Heart right ventricle (tissue), 16 donors: ENCODE data around the gene TMTC2. TPM values are rescaled to one million over a fixed set of nuclear protein-coding genes. Genes with fewer than 3 reads are reported as not detected.

ENCODE experiments used
- ATAC-seq, 8 donors: fragments of 200-7000 bp; cut with Tn5 transposase; one replicate each; pipeline ENCODE4 v1.9.1; 2020; ENCODE audit warnings: mild to moderate bottlenecking in 8 of 8, moderate library complexity in 8 of 8, moderate number of reproducible peaks in 1 of 8
- DNase-seq, 2 donors: peaks; one replicate each; pipeline ENCODE4 v3.0.0-alpha.2; 2020
- H3K27ac ChIP-seq, 10 donors: fragments of 200-600 bp; sonication (generic) in 2 of 10; one replicate each; pipeline versions ENCODE4 v1.5.0 to v1.8.0; 2020 to 2022; ENCODE audit warnings: mild to moderate bottlenecking in 3 of 10
- H3K27me3 ChIP-seq, 7 donors: fragments of 200-600 bp; one replicate each; pipeline ENCODE4 v1.8.0; 2021 to 2022; ENCODE audit warnings: mild to moderate bottlenecking in 2 of 7
- H3K36me3 ChIP-seq, 9 donors: fragments of 200-600 bp; sonication (generic) in 1 of 9; one replicate each; pipeline versions ENCODE4 v1.5.0 to v1.8.0; 2020 to 2022; ENCODE audit warnings: mild to moderate bottlenecking in 2 of 9
- H3K4me1 ChIP-seq, 9 donors: fragments of 200-600 bp; sonication (generic) in 1 of 9; one replicate each; pipeline versions ENCODE4 v1.5.0 to v1.8.0; 2020 to 2022; ENCODE audit warnings: mild to moderate bottlenecking in 4 of 9
- H3K4me3 ChIP-seq, 10 donors: fragments of 200-600 bp; sonication (generic) in 2 of 10; one replicate each; pipeline versions ENCODE4 v1.5.0 to v1.8.0; 2020 to 2022; ENCODE audit warnings: mild to moderate bottlenecking in 7 of 10, moderate library complexity in 2 of 10
- H3K9me3 ChIP-seq, 11 donors: fragments of 200-600 bp in 10 of 11; sonication (generic) in 2 of 11; one replicate each; pipeline versions ENCODE4 v1.5.0 to v1.8.0; 2013 to 2022; ENCODE audit warnings: mild to moderate bottlenecking in 2 of 11, control low read depth in 1 of 11, moderate library complexity in 1 of 11
- WGBS, 2 donors: extraction: QIAGEN DNeasy Blood & Tissue Kit; methylation state at CpG; one replicate each; pipeline ENCODE4 v1.1.7; 2013; ENCODE audit warnings: inconsistent platforms in 1 of 2; 5-methylcytosine and 5-hydroxymethylcytosine counted together
- intact Hi-C, 10 donors: fragments of 100-400 bp; cut with DNase I; formaldehyde crosslinking; loops; one replicate each; pipeline versions ENCODE4 v1.11.1 to v1.14.2; 2022
- polyA plus RNA-seq, 2 donors: library from polyadenylated mRNA; stranded (reverse); fragments of 200-250 nt; gene quantifications; one replicate each; pipeline ENCODE4 v1.2.3, GENCODE V29; 2013
- total RNA-seq, 10 donors: library from RNA; stranded (reverse); fragmentation: NEBNext Ultra II Directional in 3 of 10; extraction: Animal tissue kit (Norgen Biotek cat#: 25700) in 3 of 10; gene quantifications; one replicate each; pipeline versions ENCODE4 v1.2.1 to v1.2.4, GENCODE V29; 2021 to 2023
- TF ChIP-seq, protein P1 (sequence below), 9 donors: fragments of 200-600 bp; sonication (generic) in 2 of 9; IDR thresholded peaks; one replicate each; pipeline versions ENCODE4 v1.5.0 to v1.8.0; 2021 to 2022; ENCODE audit warnings: antibody characterized with exemption in 9 of 9, mild to moderate bottlenecking in 5 of 9, moderate library complexity in 1 of 9
- donor health status: Arrhythmogenic right ventricular cardiomyopathy.
- donor health status: ischemic (EF 13 %, LVEDD 7.1; RV severe dilation, severe dysfunction).
- donor health status: healthy with polysubstance abuse.
- donor health status: DM: no; HTN: yes; CAD: no.
- donor health status: DM: no; HTN: no; CAD: no.
- donor health status: ischemic (EF 25% LVEDD 6.9; RV normal size, moderate dysfunction).
- donor health status: ischemic (EF 25% LVEDD 5.7; RV mildly dilated, moderate dysfunction).
- donor health status: healthy.
- donor health status: DM: yes; HTN: yes; CAD: no.
- donor health status: Ischemic cardiomyopathy.
- donor health status: ischemic (EF 35%, LVEDD 5.7; RV mildly dilated, moderate dysfunction).
- donor health status: nonischemic (EF 11% LVEDD 7.7; RV severe dilation, severe dysfunction).
- donor health status: DM: yes; HTN: yes; CAD: no.
- donor health status: PGD.
- donor health status: ischemic (EF 29% LVEDD 5.4; RV normal size, mild dysfunction).
- donor health status: nonischemic (EF 23%, LVEDD 6.1; RV moderate dilation, normal function).

The TMTC2 gene
- total and polyA plus RNA-seq, 12 donors = 1.6 to 4.4 (median 2.6) TPM

DNA sequence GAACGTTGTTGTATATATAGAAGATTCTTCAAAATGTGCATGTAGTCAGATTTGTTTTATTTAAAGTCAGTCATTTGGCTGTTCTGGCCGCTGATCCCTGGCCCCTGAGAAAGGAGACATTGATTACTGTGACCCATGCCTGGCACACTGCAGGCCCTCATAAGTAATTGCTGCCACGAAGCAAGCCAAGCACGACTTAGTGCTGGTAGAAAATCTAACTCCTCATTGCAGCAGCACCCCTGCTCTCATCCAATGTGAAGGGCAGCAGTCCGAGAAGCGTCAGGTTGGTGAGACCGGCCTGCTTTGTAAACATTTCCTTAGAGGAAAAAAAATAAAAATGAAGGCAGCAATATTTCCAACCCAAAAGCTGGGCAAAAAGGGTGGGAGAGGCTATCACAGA is 22.8 kb upstream of the TMTC2 start:
- Histone ChIP-seq H3K9me3 (peaks cover 0 to 4% (median 0%) of the 10 kb centered on the region in 11 donors), H3K4me1 (no peaks in the 10 kb centered on the region), H3K36me3 (no peaks in the 10 kb centered on the region), H3K27me3 (no peaks in the 10 kb centered on the region), H3K4me3 (no peak overlapping the region), H3K27ac (no peak overlapping the region)
- intact Hi-C loops = no loop called here
- WGBS, 2 donors = 76 to 80% methylated on average over 7 of the region's 7 CpGs
- TF ChIP-seq, protein P1, sequence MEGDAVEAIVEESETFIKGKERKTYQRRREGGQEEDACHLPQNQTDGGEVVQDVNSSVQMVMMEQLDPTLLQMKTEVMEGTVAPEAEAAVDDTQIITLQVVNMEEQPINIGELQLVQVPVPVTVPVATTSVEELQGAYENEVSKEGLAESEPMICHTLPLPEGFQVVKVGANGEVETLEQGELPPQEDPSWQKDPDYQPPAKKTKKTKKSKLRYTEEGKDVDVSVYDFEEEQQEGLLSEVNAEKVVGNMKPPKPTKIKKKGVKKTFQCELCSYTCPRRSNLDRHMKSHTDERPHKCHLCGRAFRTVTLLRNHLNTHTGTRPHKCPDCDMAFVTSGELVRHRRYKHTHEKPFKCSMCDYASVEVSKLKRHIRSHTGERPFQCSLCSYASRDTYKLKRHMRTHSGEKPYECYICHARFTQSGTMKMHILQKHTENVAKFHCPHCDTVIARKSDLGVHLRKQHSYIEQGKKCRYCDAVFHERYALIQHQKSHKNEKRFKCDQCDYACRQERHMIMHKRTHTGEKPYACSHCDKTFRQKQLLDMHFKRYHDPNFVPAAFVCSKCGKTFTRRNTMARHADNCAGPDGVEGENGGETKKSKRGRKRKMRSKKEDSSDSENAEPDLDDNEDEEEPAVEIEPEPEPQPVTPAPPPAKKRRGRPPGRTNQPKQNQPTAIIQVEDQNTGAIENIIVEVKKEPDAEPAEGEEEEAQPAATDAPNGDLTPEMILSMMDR (IDR thresholded peaks at IDR 0.05) = no peak
- DNase-seq = no peak
- no peak for ATAC-seq

DNA sequence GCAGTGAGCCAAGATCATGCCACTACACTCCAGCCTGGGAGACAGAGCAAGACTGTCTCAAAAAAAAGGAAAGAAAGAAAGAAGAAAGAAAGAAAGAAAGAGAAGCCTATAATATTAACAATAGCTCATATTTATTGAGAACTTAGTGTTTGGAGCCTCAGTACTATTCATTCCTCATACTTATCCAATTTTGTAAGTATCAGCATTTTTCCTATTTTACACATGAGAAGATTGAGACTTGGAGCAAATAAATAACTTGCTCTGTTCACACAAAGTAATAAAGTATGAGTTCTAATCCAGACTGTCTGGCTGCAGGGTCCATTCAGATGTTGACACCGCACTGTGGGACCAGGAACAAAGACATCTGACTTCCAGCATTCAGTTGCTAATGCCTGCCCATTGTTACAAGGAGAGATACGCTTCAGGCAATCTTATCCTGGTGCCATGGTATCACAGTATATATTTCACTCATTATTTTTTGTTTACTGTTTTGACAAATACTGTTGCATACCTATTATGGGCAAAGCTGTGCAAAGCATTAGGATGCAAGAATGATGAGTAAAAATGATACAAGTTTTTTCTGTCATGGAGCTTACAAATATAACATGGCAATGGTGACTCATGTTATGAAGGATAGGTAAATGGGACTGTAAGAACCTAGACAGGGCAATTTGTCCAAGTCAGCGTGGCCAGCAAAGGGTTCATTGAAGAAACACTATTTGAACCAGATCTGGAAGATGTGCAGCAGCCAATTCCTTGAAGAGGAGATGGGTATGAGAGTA is 21.4 kb upstream of the TMTC2 start:
- H3K4me1 ChIP-seq = no peaks in the 10 kb centered on the region
- no peak overlapping the region for H3K4me3 ChIP-seq
- H3K36me3 ChIP-seq = no peaks in the 10 kb centered on the region
- 91 to 96% methylated on average over 3 of the region's 3 CpGs for WGBS, 2 donors
- ATAC-seq (no peak), DNase-seq (no peak)
- no peak overlapping the region for H3K27ac ChIP-seq
- TF ChIP-seq, protein P1 (IDR thresholded peaks at IDR 0.05) = no peak
- intact Hi-C loops = no loop called here
- peaks cover 0 to 4% (median 0%) of the 10 kb centered on the region in 11 donors for H3K9me3 ChIP-seq
- no peaks in the 10 kb centered on the region for H3K27me3 ChIP-seq

DNA sequence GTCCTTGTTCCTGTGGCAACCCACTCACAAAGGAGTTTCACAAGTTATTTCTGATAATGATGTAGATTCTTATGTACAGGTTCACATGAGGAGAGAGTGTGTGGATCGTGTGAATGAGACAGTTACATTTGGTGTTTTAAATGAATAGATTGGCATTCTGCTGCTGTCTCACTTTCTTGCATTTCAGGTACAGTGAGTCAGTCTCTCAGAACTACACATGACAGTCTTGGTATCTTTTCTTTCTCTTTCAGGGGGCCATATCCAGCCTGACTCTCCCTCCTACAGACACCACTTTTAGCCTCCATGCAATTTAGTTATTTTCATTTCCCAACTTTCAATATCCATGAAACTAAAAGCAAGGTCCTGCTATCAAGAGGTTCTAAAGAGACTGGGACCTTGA is 19.9 kb upstream of the TMTC2 start:
- DNase-seq = no peak
- intact Hi-C loops = no loop called here
- H3K36me3 ChIP-seq = no peaks in the 10 kb centered on the region
- no peaks in the 10 kb centered on the region for H3K4me1 ChIP-seq
- TF ChIP-seq, protein P1 (IDR thresholded peaks at IDR 0.05) = no peak
- H3K4me3 ChIP-seq = no peak overlapping the region
- H3K9me3 ChIP-seq = no peaks in the 10 kb centered on the region
- H3K27me3 ChIP-seq = no peaks in the 10 kb centered on the region
- WGBS, 2 donors = 76 to 81% methylated on average over 1 of the region's 1 CpG
- no peak overlapping the region for H3K27ac ChIP-seq
- ATAC-seq = no peak

DNA sequence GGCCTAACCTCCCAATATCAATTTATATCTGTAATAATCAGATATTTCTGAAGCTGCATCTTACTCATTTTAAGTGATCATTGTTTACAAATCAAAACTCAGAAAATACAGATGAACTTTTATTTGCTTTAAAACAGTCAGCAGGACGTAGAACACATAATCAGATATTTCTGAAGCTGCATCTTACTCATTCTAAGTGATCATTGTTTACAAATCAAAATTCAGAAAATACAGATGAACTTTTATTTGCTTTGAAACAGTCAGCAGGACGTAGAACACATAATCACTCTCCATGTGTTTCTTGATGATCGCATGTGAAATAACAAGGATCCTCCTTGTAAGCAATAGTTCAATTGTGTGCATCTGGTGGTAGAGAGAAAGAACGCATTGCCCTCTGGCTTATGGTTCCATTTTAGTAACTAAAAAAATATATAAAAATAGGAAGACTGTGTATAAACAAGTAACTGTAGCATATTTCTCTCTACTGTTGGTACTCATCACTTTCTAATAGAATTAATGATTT is 15.0 kb upstream of the TMTC2 start:
- DNase-seq (no peak), ATAC-seq (no peak)
- no peaks in the 10 kb centered on the region for H3K27me3 ChIP-seq
- no peak overlapping the region for H3K4me3 ChIP-seq
- H3K4me1 ChIP-seq = peaks cover 0 to 13% (median 0%) of the 10 kb centered on the region in 9 donors
- TF ChIP-seq, protein P1 (IDR thresholded peaks at IDR 0.05) = no peak
- no peak overlapping the region for H3K27ac ChIP-seq
- intact Hi-C loops = no loop called here
- 89 to 90% methylated on average over 4 of the region's 4 CpGs for WGBS, 2 donors
- no peaks in the 10 kb centered on the region for H3K9me3 ChIP-seq
- H3K36me3 ChIP-seq = no peaks in the 10 kb centered on the region
